Left ventricle myocardium inferior (tissue), 1 donor: Measurements from ENCODE around the gene BAZ1A. TPM values are rescaled to one million over a fixed set of nuclear protein-coding genes. Genes with fewer than 3 reads are reported as not detected.

ENCODE experiments used
- DNase-seq: peaks from one replicate; pipeline ENCODE4 v3.0.0-alpha.2; 2020
- H3K27ac ChIP-seq: fragments of 200-600 bp; replicated peaks from 2 replicates; pipeline ENCODE4 v1.8.0; 2021
- H3K27me3 ChIP-seq: fragments of 200-600 bp; 2 replicates; pipeline ENCODE4 v1.8.0; 2021; ENCODE audit warnings: low read depth
- H3K36me3 ChIP-seq: fragments of 200-600 bp; 2 replicates; pipeline ENCODE4 v1.8.0; 2021
- H3K4me1 ChIP-seq: fragments of 200-600 bp; 2 replicates; pipeline ENCODE4 v1.8.0; 2021
- H3K4me3 ChIP-seq: fragments of 200-600 bp; 2 replicates; pipeline ENCODE4 v1.8.0; 2021; ENCODE audit warnings: mild to moderate bottlenecking, moderate library complexity
- H3K9me3 ChIP-seq: fragments of 200-600 bp; replicated peaks from 2 replicates; pipeline ENCODE4 v1.8.0; 2021
- intact Hi-C: fragments of 100-400 bp; cut with micrococcal nuclease; formaldehyde crosslinking; loops from one replicate; pipeline ENCODE4 v1.11.0; 2022
- total RNA-seq: library from RNA; stranded (reverse); fragmentation: NEBNext Ultra II Directional; extraction: Animal tissue kit (Norgen Biotek cat#: 25700); gene quantifications from one replicate; pipeline ENCODE4 v1.2.1, GENCODE V29; 2021
- TF ChIP-seq, protein P1 (sequence below): fragments of 200-600 bp; IDR thresholded peaks from 2 replicates; pipeline ENCODE4 v1.8.0; 2021; ENCODE audit warnings: antibody characterized with exemption, mild to moderate bottlenecking, borderline replicate concordance
- donor health status: DM: no; HTN: yes; CAD: no; lungs with severe emphysema.

The BAZ1A gene
- total RNA-seq, 1 donor from 2014 or later: 4.5 TPM

DNA sequence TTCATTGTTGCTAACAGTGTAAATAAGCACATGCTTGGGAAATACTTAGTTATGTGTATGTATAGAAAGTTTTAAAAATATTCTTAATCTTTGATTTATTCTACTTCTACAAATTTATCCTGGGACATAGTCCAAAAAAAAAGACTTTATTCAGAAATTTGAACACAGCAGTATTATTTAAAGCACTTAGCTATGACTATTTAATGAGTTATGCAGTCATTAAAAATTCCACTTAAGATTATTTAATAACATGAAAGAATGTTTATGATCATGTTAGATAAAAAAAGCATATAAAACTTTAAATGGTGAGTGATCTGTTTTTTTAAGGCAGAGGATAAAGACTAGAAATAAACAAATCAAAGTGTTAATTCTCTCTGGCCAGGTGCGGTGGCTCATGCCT lies 78.3 kb downstream of the BAZ1A start:
- Histone ChIP-seq H3K27me3 (no peaks in the 10 kb centered on the region), H3K27ac (no peak overlapping the region), H3K4me1 (no peaks in the 10 kb centered on the region), H3K36me3 (peaks cover 74% of the 10 kb centered on the region), H3K4me3 (no peak overlapping the region), H3K9me3 (peaks cover 7% of the 10 kb centered on the region)
- no peak for DNase-seq
- TF ChIP-seq, protein P1, sequence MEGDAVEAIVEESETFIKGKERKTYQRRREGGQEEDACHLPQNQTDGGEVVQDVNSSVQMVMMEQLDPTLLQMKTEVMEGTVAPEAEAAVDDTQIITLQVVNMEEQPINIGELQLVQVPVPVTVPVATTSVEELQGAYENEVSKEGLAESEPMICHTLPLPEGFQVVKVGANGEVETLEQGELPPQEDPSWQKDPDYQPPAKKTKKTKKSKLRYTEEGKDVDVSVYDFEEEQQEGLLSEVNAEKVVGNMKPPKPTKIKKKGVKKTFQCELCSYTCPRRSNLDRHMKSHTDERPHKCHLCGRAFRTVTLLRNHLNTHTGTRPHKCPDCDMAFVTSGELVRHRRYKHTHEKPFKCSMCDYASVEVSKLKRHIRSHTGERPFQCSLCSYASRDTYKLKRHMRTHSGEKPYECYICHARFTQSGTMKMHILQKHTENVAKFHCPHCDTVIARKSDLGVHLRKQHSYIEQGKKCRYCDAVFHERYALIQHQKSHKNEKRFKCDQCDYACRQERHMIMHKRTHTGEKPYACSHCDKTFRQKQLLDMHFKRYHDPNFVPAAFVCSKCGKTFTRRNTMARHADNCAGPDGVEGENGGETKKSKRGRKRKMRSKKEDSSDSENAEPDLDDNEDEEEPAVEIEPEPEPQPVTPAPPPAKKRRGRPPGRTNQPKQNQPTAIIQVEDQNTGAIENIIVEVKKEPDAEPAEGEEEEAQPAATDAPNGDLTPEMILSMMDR: no peak
- intact Hi-C loops: no loop called here

DNA sequence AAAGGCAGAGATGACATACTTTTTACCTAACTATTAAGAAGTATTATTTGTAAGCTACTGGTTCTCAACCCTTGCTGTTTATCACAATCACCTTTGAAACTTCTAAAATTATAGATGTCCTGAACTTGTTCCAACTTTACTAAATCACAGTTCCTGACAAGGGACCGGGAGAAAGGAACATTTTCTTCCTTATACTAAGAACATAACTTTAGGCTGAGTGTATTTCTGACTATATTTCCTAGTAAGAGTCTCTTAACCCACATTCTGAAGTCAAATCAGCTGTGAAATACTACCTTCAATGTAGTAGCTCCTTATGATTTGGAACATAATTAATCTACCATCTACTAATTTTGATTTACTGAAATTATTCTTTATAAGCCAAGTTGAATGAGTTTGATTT lies 80.2 kb downstream of the BAZ1A start:
- peaks cover 80% of the 10 kb centered on the region for H3K36me3 ChIP-seq
- no peaks in the 10 kb centered on the region for H3K27me3 ChIP-seq
- no peak for DNase-seq
- intact Hi-C loops: no loop called here
- H3K4me3 ChIP-seq: no peak overlapping the region
- H3K27ac ChIP-seq: no peak overlapping the region
- no peaks in the 10 kb centered on the region for H3K4me1 ChIP-seq
- H3K9me3 ChIP-seq: peaks cover 7% of the 10 kb centered on the region
- TF ChIP-seq, protein P1: no peak

DNA sequence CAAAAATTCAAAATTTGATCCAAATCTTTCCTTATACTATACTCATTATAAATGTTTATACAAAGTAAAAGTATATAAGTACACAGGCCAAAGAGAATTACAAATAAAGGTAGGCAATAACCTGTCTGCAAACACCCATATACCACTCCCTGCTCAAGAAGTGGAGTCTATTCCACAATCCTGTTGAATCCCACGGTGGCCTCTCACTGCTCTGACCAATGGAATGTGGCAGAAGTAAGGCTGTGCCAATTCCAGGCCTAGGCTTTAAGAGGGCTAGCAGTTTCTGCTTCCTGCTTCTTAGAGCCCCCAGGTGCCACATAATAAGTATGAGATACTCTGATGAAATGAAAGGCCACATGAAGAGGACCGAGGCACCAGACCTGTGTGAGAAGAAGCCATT lies 80.9 kb downstream of the BAZ1A start:
- no peak overlapping the region for H3K27ac ChIP-seq
- TF ChIP-seq, protein P1: no peak
- intact Hi-C loops: no loop called here
- peaks cover 7% of the 10 kb centered on the region for H3K9me3 ChIP-seq
- H3K4me1 ChIP-seq: no peaks in the 10 kb centered on the region
- no peaks in the 10 kb centered on the region for H3K27me3 ChIP-seq
- DNase-seq: no peak
- H3K4me3 ChIP-seq: no peak overlapping the region
- peaks cover 74% of the 10 kb centered on the region for H3K36me3 ChIP-seq

DNA sequence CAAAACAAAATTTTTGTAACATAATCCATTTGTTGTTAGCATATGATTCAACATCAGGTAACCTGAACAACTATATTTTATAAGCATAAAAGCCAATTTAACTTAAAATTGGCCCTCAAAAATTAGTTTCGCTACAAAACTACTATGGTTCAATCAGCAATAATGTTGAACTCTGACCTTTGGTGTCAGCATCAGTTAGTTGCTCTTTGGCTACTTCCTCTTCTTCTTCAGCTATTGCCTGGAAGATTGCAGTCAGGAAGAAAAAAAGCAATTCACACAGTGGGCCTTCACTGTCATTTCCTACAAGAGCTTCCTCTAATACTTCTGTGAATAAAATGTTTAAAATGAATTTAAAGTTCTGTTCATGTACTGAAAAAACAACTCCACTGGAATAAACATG lies 82.6 kb downstream of the BAZ1A start:
- intact Hi-C loops: no loop called here
- TF ChIP-seq, protein P1: no peak
- no peaks in the 10 kb centered on the region for H3K27me3 ChIP-seq
- H3K36me3 ChIP-seq: peaks cover 67% of the 10 kb centered on the region
- H3K27ac ChIP-seq: no peak overlapping the region
- no peak overlapping the region for H3K4me3 ChIP-seq
- H3K9me3 ChIP-seq: no peaks in the 10 kb centered on the region
- no peaks in the 10 kb centered on the region for H3K4me1 ChIP-seq
- no peak for DNase-seq

DNA sequence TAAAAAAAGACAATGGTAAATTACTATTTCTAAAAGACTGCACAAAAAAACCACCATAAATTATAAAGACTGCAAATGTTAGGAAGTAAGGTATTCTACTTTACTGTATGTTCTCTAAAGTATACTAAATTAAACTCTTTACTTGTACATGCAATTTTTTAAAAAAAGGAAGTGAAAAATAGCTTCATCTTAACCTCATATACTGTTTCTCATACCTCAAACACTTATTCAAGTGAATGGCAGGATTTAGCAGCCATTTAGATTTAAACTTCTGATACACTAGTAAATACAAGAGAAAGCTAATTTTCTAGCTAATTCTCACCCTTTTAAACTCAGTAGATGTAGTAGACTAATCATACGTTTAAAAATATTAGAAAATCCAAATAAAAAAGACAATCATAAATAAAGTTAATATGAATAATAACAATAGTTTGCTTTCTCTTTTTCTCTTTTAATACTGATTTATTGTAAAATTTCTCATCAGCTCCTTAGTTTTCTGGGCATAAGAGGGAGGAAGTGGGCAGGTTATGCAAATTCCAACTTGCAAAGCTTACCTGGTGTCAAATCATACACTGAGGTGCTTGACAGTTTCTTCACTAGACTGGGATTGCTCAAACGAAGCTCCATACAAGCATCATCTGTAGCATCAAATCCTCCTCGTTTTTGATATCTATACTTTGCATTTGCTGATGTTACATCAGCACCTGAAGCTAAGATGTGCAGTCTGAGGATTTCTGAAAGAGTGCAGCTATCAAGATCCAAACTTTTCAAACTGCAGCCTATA lies 89.7 kb downstream of the BAZ1A start:
- intact Hi-C loops: no loop called here
- Histone ChIP-seq H3K4me1 (no peaks in the 10 kb centered on the region), H3K36me3 (peaks cover 66% of the 10 kb centered on the region), H3K9me3 (no peaks in the 10 kb centered on the region), H3K27me3 (no peaks in the 10 kb centered on the region), H3K4me3 (no peak overlapping the region), H3K27ac (no peak overlapping the region)
- no peak for DNase-seq
- TF ChIP-seq, protein P1: no peak
